ENCODE measurements around the gene REEP2.
A peak's percentile ranks its signal among the peaks of the same experiment; 100 is the strongest.
"Not testable (repeated sequence)": the region's sequence is repeated elsewhere in the genome, so short reads cannot be mapped to it uniquely, and the experiment has no call there.

REEP2 gene

GRCh38 chr5:138467711-138468132 is 28.9 kb downstream of the REEP2 start:
- DNase-seq = no peak

- no peak for DNase-seq
Measured at GRCh38 chr5:138468133-138468965, 29.5 kb downstream of the REEP2 start.

GRCh38 chr5:138468966-138469539 is 30.2 kb downstream of the REEP2 start:
- no peak for DNase-seq

GRCh38 chr5:138469540-138470321 is 30.9 kb downstream of the REEP2 start:
- no peak for DNase-seq

- DNase-seq = no peak
Measured at GRCh38 chr5:138470322-138471051, 31.6 kb downstream of the REEP2 start.

GRCh38 chr5:138471052-138471361 is 32.1 kb downstream of the REEP2 start:
- DNase-seq = no peak

GRCh38 chr5:138472353-138472752 is 33.5 kb downstream of the REEP2 start:
- no peak for DNase-seq

GRCh38 chr5:138473151-138473550 is 34.3 kb downstream of the REEP2 start:
- not testable (repeated sequence) for DNase-seq

- no peak for DNase-seq
Measured at GRCh38 chr5:138476918-138477317, 38.1 kb downstream of the REEP2 start.

GRCh38 chr5:138482638-138483037 is 43.8 kb downstream of the REEP2 start:
- DNase-seq = no peak

- DNase-seq = peak; percentile 92
Measured at GRCh38 chr5:138488481-138488945, 49.7 kb downstream of the REEP2 start.

GRCh38 chr5:138489683-138490061 is 50.8 kb downstream of the REEP2 start:
- no peak for DNase-seq

GRCh38 chr5:138490648-138491283 is 51.9 kb downstream of the REEP2 start:
- DNase-seq = no peak

GRCh38 chr5:138491284-138491648 is 52.4 kb downstream of the REEP2 start:
- no peak for DNase-seq

- DNase-seq = peak; percentile 87
Measured at GRCh38 chr5:138491669-138492559, 53.1 kb downstream of the REEP2 start.

- no peak for DNase-seq
Measured at GRCh38 chr5:138492560-138493045, 53.7 kb downstream of the REEP2 start.

- no peak for DNase-seq
Measured at GRCh38 chr5:138495351-138495750, 56.5 kb downstream of the REEP2 start.

All from hematopoietic multipotent progenitor cell treated with erythropoietin and hydrocortisone succinate and interleukin-3 and kit ligand, for 8 days (in vitro differentiated cells).